SH-SY5Y (cell line): Measurements from ENCODE around the gene LRRC27.

Experiments used
- GATA2 ChIP-seq: IDR thresholded peaks from 2 replicates; pipeline ENCODE4 v1.6.1; 2011; ENCODE audit warnings: mild to moderate bottlenecking, low read depth, low read length
- GATA3 ChIP-seq: IDR thresholded peaks from 2 replicates; pipeline ENCODE4 v1.6.1; 2011; ENCODE audit warnings: low read depth, mild to moderate bottlenecking, low read length, moderate library complexity

- TF ChIP-seq GATA2 (no peak), GATA3 (no peak)
These were observed 75.9 kb downstream of the LRRC27 start for GRCh38 chr10:132407846-132408278.
